IPS-NIHi7 (cell line): ENCODE data around the gene ACYP1.
A peak's percentile ranks its signal among the peaks of the same experiment; 100 is the strongest.

Experiments
- DNase-seq: peaks from one replicate; pipeline ENCODE4 v3.0.0; 2012; ENCODE audit warnings: mixed read lengths; ENCODE audit errors: extremely low spot score

Gene ACYP1

DNA sequence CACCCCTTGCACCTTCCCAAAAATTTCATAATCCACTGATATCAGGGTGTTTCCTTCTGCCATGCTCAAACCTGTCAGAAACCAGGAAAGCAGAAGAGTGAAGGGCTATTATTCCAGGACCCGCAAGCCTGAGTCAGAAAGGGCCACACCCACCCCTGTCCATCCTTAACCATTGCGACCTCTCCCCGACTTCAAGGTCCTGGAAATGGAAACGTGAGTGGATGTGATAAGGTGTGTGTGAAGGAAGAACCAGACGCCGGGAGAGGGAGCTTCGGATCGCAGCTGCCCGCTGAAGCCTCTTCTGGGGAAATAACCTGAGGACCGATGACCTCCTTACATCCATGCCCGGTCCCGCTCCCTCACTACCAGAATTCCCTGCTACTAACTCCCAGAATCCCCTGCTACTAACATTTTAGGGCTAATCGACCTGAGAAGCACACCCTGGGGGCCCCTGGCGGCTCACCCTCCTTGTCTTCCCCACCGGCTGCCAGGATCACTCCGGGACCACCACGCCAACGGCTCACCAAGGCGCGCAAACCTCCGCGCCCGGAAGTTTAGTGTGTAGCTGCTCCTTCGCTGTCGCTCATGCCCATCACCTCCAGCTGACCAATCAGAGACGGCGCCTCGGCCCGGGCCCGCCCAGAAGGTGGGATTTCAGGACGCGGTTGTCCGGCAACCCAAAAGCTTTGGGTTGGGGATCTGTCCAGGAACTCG is at the start of gene ACYP1:
ACYP1 (minus strand) TSS at position 534 of the 714 bp plus-strand sequence; CDS start at position 63, 471 bp downstream.
- DNase-seq: peak; percentile 93

DNA sequence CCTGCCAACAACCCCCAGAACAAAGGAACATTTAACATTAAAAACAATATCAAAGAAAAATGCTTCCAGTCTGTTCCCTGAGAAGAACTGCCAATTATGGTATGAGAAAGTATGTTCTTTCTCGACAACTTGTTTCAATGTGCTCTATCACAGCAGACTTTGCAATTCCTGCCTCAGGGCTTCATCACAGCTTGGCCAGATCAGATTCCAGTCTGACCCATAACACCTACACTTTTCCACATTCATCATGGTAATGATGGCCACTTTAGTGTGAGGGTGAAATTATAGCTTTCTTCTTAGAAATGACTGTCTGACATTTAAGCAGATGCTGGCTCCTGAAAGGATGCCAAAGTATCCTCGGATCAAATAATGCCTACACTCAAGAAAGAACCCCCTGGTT is 46.1 kb upstream of the ACYP1 start:
- no peak for DNase-seq

DNA sequence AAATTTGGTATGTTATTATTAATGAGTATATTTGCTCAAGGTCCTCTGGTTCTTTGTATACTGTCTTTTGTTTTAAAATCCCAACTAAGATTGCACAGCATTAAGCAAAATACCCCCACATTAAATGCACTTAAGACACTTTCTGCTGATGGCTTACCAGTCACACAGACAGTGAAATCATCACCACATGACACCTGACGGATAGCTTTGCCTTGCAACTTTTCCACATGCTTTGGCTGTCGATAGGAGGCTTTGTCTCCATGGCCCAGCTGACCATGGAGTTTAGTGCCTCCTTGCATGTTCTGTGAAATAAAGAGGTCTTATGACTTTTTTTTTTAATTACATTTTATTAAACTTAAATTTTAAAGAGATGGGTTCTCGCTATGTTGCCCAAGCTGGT is 43.4 kb upstream of the ACYP1 start:
- DNase-seq: no peak

DNA sequence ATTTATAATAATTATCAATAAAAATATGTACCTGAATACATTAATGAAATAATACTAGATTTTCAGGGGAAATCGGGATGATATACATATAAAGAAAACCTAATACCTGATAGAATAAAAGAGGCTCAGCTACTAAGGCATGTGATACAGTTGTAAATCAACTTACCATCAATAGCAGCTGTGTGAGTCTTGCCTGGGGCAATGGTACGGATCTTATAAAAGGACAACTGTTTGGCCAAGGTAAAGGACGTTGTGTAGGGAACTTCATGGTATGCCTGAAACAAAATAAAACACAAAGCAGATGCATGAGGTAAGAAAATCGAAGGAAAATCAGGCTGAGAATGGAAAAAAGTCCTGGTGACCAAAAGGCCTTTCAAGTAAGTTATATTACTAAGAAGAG is 37.7 kb upstream of the ACYP1 start:
- DNase-seq: no peak

DNA sequence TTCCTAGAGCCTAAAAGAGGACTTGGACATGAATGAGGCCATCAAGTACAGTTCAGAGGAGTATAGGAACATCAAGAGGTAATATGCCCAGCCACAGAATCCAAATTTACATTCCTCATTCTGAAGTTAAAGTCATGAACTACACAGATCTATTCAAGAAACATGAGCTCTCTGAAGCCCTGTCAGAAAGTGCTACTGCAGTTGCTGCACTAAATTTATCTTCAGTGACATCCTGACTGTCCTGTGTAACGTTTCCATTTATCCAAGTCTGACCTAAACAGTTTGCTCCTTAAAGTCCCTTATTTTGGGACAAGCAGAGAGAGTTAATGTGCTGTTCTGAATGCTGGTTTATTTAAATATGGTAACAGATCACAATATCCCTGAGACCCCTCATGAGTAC is 34.9 kb upstream of the ACYP1 start:
- DNase-seq: no peak

DNA sequence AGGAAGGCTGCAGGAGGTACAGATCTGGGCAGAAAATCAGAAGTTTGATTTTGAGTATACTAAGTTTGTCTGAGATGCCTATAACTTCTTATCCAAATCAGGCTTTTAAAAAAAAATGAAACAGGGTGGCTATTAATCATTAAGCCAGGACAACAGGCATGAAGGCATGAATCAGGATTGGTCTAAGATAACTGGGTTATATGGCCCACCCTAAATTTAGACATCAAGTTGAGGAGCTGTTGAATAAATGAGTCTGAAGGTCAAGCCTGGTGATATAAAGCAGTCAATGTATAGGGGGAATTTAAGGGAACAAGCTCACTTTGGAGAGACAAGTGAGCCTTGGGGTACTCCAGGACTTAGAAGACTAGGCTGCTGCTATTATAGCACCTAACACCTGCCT is 34.4 kb upstream of the ACYP1 start:
- no peak for DNase-seq

DNA sequence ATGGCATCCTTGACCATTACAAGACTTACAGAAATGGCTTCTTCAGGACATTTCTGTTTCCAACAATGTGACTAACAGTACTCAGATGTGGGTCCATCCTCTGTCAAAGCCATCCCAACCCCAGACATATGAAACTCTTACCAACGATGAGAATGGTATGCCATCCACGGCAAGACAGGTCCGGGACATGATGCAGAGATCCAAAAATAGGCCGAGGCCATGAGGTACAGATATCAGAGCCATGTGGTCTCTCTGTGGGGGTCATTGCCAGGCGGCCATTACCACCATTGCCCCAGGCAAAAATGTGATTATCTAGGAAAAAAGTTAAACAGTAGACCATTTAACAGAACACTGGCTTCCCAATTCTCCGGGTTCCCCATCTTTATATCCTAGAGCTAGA is 33.1 kb upstream of the ACYP1 start:
- no peak for DNase-seq

DNA sequence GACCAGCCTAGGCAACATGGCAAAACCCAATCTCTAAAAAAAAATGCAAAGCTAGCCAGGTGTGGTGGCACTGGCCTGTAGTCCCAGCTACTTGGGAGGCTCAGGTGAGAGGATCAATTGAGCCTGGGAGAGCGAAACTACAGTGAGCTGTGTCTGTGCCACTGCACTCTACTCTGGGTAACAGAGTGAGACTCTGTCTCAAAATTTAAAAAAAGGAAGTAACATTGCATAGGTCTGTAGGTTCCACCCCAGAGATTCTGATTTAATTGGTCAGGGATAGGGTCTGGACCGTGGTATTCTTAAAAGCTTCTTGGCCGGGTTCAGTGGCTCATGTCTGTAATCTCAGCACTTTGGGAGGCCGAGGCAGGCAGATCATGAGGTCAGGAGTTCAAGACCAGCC is 31.9 kb upstream of the ACYP1 start:
- no peak for DNase-seq

DNA sequence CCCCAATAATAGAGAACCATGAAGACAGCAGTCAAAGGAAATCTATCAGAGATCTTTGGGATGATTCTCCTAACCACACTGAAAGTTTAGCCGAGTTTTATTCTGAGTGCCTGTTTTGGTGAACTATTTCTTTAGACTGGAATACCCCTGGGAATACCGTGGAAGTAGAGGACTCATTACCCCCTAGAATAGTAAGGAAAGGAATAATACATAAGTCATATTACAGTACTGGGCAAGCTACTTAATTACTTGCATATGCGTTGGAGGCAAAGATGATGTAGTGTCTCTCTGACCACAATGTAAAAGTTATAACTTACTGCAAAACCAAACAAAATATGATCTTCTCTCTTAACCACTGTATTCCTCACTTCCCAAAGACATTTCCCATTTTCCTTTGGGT is 31.1 kb upstream of the ACYP1 start:
- DNase-seq: no peak

DNA sequence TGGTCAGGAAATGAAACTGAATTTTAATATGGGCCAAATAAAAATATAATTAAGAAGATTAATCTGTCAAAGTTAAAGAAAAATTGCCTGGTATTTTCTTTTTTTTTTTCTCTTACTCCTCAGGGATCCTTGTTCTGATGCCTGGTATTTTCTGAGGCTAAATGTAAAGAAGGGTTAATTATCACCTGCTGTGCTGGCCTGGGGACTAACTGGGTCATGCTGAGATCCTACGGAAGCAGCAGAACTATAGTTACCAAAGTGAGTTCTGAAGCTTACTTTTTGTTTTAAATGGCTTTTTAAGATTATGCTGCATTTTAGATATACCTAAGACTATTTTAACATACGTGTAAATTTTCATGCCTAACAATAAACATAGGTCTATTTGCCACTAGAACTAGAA is 28.9 kb upstream of the ACYP1 start:
- peak; percentile 35 for DNase-seq

DNA sequence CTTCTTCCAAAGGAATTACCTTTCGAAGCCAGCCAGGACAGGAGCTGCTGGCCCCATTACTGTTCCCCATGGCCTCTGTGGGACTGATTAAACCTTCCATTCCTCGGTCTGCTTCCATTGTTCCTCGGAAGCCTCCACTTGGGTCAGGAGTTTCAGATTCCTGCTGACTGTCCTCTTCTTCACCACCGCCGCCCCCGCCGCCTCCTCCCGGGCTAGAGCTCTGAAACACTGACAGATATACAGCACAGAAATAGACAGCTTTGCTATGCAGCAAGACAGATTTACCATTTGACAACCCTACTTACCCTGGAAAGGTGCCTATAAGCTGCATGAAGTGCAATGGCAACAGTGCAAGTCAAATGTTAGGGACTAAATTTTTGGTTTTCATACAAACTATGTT is 27.4 kb upstream of the ACYP1 start:
- DNase-seq: no peak

DNA sequence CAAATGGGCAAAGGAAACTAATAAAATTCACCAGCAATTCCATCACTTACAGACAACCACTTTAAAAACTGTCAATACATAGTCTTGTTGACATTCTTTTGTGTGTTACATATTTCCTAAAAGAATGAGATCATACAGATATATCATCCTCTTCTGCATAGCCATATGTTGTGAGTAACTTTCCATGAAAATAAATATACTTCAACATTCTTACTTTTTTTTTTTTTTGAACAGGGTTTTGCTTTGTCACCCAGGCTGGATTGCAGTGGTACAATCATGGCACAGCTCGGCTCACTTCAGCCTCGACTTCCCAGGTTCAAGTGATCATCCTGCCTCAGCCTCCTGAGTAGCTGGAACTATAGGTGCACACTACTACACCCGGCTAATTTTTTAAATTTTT is 26.5 kb upstream of the ACYP1 start:
- no peak for DNase-seq

DNA sequence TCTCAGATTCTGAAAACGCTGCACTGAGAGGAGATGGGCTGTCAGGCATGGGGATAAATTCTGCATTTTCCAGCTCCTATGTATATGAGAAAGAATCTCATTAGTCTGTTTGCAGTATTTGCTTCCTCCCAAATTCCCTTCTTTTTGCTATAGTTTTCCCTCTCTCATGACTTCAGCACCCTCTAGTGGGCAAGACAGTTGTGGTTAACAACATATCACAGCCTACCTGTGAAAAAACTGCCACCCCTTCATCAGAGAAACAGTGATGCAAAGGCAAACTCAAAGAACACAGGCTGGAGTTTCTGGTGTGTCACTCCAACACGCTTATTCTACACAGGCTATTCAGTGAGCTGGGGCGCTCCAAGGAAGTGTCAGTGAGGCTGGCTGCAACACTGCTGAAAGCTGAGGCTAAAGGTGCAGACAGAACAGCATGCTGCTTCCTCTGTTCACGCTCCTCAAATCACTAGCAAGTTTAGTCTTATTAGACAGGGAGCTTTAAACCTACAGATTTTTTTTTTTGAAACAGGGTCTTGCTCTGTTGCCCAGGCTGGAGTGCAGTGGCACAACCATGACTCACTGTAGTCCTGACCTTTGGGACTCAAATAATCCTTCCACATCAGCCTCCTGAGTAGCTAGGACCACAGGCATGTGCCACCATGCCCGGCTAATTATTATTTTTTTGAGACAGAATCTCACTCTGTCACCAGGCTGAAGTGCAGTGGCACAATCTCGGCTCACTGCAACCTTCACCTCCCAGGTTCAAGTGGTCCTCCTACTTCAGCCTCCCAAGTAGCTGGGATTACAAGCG is 24.9 kb upstream of the ACYP1 start:
- DNase-seq: peak; percentile 70

DNA sequence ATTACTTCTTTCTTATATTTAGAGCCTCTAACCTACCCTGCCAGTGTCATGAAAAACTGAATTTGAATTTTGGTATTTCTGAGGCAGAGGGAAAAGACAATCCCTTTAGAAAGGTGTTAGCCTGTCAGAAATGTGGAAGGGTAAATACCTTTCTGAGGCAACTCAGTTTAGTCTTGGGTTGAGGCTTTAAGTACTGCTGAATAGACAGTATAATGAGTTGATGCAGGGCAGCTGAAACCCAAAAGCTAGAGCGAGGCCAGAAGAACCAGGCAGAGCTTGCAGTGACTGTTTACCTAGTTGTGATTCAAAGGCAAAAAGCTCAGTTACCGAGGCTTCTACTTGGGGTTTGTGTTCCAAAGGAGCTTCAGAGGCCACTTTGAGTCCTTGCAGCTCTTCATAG is 24.3 kb upstream of the ACYP1 start:
- no peak for DNase-seq

DNA sequence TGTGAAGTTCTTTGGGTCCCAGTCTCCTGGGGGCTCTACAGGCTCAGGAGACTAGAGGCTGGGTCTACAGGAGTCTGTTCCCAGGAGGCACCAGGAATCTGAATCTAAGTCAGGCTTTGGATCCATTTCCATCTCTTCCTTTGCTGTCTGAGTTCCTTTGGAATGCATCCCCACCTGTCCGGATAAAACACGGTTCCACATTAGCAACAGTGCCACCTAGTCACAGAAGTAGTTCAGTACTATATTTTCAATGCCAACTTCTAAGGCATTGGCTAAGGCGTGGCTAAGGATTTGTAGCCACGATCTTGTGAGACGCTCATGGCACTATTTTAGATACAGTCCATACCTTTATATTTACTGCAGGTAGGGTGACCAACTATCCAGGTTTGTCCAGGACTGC is 20.7 kb upstream of the ACYP1 start:
- DNase-seq: no peak

DNA sequence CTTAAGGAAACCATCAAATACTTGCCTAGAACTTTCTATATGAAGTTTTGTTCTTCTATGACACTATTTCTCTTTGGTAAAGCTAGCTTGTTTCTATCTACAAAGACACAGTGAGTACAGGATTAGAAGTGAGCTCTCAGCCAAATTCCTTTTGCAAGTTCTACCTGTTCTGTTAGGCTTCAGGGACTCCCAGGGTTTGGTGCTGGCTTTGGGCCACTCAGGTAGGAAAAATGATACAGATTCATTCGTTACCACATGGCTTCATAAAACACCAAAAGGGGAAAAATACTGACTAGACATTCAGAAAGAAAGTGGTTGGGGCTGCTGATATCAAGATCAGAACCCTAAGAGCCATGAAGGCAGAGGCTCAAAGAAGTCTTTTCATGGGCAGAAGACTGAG is 19.4 kb upstream of the ACYP1 start:
- DNase-seq: no peak

DNA sequence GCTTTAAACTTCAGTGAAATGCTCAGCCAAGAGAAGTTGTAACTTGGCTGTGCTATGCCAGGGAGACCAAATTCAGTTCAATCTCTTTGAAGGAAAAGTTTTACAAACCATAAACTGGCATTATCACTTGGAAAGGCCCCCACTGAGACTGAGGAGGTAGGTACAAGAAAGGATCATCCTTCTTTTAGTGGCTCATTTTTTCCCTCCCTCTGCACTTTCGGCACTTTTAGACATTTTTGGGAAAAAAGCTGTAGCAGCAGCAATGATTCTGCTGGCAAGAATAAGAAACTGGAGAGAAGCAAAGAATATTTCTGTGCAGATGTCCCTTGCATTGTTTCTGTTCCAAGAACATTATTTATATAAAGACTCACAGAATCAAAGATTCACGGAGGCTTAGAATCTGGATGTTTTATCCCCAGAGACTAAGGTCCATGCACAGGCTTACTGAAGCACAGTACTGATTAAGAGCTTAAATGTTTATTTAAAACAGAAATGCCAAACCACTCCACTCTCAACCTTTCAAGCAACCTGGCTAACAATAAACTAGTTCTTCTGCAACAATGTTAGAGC is 17.9 kb upstream of the ACYP1 start:
- DNase-seq: no peak

DNA sequence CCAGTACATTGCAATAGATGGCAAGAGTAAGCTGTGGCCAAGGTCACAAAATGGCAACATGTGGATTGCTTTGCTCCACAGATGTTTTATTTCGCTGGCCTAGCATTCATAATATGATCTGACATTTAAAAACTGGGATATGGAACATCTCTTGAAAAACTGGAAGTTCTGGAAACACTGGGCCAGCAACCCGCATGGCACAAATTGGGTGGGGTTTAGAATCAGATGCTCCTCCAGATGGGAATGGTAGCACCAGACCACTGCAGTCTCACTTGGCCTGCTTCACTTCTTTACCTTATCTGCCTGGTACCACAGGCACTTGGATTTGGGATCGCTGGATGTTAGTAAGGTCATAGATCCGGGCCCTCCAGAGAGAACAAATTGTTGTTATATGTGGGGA is 15.7 kb upstream of the ACYP1 start:
- DNase-seq: no peak

DNA sequence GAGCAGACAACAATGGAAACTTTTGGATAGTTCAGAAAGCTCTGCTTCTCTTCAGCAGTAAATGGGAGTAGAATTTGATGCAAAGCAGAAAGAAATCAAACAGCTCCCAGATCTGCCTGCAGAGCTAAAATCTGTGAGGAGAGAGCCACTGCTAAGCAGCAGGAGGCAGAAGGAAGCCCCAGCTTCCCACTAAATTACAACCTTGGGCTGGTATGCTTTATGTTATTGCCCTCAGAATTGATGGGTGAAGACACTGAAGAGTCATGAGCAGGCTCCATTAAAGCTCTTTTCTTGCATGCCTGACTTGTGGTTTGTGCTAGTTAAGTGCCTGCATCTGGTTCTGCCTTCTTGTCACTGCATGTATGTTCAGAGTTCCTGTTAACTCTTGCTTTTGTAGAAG is 14.0 kb upstream of the ACYP1 start:
- DNase-seq: no peak

DNA sequence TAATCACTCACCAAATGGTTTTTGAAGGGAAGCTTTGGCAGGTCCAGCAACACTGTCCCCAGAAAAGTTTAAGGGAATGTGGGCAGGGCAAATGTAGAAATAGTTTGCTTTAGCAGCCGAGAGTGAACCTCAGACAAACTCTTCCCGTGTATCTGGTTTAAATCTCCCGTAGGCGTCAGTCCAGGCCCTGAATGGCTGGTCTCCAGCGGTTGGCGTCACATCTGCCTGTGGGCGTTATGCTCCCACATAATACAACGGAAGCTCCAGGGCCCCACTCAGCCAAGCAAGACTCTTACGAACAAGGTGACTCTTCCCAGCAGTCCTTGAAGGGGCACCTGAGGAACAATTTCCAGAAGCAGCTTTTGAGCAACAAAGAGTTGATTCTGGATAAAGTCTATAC is 6.6 kb upstream of the ACYP1 start:
- no peak for DNase-seq

DNA sequence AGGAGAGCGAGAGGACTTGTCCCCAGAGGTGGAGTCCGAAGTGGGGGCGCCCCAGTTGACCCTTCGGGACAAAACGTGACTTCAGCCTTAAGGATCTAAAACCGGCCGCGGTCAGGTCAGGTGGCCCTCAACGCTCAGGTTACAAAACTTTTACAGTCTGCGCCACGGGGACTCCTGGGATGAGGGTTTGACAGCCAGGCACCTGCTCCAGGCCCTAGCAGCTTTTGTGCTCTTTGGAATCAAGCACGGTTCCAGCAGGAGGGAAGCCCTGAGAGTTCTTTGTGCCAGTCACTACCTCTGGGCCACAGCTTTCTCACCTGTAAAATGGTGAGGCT is 6.0 kb upstream of the ACYP1 start:
- DNase-seq: peak; percentile 61

DNA sequence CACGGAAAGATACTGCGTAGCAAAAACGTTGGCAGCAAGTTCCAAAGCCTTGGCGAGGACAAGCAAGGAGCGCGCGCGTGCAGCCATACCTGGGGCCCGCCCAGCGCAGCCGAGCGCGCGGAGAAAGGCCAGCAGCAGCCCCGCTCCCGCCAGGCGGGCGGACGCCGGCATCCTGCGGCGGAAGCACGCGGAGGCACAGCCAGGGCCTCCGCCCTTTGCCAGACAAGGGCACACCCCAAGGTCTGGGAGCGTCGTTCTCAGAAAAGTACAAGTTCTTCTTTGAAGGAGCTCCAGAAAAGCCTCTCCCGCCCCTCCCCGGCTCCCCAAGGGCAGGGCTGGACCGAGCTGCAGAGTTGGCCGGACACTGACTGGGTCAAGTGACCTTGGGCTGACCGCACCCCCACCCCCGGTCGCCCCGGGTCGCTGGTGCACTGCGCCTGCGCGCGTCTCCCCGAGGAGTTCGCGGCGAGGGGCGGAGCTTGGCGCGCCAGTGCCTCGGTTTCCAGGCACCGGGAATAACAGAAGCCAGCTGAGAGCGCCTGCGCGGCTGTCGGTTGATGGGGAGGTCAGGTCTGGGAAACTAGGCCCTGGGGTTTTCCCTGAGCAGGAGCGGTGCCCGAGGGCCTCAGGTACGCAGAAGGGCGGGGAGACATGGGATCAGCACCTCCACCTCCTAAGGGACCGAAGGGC is 5.4 kb upstream of the ACYP1 start, which contains the start of gene ZC2HC1C:
ZC2HC1C (plus strand) TSS at position 521 of the 690 bp plus-strand sequence. CDS start 933 bp downstream, outside the sequence.
- peak; percentile 95 for DNase-seq
